G401.6 (cell line): ENCODE measurements around the gene SYCP3.
"Not testable (repeated sequence)": the region's sequence is repeated elsewhere in the genome, so short reads cannot be mapped to it uniquely, and the experiment has no call there.

ENCODE experiments used
- FAIRE-seq: peaks from 2 replicates; lab custom pipeline; 2012; peaks lifted over from hg19 to GRCh38; lab: Jason Lieb, UNC

The SYCP3 gene

DNA sequence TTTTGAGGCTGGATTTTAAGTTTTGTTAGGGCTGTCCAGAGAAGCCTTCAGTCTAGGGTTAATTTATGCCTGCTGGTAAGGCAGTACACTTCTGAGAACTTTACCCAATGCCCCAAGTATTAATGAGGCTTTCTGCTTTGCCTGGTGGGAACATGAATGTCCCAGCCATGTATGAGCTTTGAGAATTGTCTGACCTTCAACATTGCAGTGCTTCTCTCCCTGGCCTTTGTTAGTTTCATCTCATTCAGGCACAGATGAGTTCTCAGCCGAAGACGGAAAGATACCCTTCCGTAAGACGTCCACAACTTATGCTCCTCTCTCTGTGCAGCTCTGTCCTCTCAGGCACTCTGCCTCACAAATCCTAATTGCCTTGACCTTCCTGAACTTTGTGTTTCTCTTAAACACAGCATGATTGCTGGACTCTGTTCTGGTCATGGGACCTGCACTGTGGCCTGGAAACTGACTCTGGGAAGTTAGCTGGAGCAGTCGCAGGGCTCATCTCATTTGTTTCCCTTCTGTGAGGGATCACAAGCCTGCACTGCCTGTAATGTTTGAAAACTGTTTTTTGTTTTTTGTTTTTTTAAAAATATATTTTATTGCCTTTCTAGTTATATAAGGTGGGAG is 26.1 kb downstream of the SYCP3 start:
- no peak for FAIRE-seq

DNA sequence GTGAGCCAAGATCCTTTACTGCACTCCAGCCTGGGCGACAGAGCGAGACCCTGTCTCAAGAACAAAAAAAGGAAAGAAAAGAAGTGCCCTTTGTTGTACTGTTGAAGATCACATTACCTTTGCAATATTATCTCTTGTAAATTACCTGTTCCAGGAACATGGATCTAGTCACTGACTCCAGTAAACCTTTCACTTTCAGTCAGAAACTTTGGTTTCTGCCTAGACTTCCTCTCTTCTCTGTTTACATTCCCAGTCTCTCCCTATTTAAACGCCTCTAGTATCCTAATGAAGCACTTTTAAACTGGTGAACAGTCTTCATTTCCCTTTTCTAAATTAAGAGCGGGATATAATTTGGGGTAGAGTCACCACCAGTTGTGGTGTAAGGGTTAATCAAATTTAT is 29.0 kb downstream of the SYCP3 start:
- FAIRE-seq: no peak

DNA sequence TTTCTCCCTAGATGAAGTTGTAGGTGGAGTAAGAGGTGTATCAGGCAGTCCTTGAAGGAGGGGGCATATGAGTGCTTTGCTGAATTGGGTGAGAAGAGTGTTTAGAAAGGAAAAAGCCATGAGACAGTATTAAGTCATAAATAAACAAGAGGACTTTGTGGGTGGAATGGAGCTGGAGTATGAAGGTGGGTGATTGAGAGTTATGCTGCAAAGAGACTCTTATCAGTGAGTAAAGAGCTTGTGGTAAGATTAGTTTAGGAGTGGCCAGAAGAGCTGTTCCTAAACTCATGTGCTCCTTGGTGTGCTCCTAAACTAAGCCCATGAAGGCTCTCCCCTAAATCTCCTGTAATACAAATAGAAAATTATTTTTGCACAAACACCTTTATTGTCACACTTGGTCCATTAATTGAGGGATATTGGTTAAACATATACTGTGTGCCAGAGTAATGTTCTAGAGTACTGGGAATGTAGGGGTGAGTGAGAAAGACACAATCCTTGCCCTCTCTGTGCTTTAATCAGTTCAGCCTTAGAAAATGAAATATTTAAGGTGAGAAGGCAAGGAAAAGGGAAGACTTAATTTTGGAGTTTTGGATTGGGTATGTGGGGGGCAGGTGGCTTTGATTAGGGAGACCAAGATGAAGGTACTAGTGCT is 32.0 kb downstream of the SYCP3 start:
- no peak for FAIRE-seq

DNA sequence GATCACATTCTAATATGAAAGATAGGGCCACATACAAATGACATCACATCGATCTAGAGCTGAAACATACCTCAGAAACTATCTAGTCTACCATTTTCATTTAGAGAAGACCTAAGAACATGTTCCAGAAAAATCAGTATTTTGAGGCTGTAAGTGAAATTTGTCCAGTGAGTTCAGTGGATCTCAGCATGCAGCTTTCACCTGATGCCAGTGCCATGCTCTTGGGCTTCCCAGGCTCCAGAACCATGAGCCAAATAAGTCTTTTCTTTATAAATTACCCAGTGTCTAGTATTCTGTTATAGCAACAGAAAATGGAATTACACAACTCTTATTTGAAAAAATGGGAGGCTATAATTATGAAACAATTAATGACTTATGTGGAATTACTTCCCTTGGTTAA is 32.9 kb downstream of the SYCP3 start:
- FAIRE-seq: no peak

DNA sequence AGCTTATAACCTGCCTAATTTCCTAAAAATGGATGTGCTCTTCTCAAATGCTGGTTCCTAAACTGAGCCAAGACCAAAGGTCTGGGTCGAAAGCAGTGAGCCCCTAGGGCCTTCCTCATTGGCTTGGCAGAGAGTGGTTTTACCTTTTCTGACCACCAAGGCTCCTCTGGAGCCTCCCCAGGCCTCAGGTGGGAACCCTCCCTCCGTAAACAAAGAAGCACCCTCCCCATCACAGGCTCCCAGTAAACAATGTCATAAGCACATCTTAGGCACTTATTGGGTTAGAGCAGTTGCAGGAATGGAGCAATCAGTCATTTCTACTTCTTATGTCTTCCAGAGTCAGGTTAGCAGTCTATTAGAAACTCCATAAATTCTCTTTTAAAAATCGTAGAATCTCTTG is 35.8 kb downstream of the SYCP3 start:
- FAIRE-seq: no peak

DNA sequence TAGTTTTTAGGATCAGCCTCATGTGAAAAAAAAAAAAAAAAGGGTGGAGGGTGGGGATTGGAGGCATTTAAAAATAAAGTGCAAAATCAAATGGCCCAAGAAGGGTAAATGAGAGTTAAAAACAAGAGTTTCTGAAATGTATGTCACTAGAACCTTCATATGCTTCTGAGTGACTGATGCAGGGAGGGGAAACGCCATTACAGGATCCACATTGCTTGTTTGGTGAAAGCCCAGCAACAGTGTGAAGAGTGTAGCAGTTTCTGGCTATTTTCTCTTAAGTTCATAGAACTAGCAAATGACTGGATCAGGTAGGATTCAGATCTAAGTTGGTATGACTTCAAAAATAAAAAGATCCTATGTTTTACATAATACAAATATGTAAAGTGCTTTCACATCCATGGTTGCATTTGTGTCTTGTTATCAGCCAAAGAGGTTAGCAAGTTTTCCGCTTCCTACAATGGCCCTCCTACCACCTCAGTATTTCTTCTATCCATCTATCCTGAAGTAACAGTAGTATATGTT is 38.9 kb downstream of the SYCP3 start:
- no peak for FAIRE-seq

DNA sequence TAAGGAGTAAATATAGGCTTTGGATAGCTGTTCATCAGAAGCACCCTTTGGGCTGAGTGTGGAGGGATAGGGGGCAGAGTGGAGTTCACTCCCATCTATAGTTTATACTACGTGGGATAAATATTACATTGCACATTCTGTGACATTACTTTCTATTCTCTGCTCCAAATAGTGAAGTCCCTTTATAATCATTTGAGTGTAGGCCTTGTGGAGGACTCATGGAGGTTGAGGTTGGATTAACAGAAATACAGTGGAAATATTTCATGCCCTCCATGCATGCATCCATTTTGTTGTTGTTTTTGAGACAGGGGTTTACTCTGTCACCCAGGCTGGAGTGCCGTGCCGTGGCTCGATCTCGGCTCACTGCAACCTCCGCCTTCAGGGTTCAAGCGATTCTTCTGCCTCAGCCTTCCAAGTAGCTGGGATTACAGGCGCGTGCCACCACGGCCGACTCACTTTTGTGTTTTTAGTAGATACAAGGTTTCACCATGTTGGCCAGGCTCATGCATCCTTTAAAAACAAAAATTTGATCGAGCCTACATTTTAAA is 40.4 kb downstream of the SYCP3 start:
- FAIRE-seq: peak; percentile 13

DNA sequence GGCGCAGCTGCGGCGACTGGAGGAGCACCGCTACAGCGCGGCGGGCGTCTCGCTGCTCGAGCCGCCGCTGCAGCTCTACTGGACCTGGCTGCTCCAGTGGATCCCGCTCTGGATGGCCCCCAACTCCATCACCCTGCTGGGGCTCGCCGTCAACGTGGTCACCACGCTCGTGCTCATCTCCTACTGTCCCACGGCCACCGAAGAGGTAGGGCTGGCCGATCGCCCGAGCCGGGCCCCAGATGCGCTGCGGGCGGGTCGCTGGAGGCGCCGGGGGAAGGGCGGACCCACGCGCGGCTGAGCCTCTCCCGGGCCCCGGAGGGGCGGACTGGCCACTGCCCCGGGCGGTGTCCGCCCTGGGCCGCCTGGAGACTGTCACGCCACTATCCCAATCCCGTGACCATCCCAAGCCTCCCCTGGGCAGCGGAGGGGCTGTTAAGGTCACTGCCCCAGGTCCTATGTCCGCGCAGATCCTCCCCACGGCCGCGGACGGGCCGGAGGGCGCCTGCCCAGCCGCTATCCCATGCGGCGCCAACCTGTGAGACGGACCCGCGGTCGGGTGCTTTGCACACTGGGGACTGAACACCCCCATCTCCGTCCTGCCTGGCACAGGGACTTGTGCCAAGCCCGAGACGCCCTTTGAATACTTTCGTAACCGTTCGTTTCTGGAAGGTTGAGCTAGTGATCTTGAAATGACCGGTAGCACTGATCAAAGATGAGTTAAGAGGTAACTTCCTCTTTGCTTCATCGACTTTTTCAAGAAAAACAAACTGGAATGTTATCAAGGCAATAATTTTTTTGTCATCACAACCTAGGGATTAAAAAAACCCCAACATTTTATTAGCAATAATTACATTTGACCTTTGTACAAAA is 41.1 kb downstream of the SYCP3 start:
- no peak for FAIRE-seq

DNA sequence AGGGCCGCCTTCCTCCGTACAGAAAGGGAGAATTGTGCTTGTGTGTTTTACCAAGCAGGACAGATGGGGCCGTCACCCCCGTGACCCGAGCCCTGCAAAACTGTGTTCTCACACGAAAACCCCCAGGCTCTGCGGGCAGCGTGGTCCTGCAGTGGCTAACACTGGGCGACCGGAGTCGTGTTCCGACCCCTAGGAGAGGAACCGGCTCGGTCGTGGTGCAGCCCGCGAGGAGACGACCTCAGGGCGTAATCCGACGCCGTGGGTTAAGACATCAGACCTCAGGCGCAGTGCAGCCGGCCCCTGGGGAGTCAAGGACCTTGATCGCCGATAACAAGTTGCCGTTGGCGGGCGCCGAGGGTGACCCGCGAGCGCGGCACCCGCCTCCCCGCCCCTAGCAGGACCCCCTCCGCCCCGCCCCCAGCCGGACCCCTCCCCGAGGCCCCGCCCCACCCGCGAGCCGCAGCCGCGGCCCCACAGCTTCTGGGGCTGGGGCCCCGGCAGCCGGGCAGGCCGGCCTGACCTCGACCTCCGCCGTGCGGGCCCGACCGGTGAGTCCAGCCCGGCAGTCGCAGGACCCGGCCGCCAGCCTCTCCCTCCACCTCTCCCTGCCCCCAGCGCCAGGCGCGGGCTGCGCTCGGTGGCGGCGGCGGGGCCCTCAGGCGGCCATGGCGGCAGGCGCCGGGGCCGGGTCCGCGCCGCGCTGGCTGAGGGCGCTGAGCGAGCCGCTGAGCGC is 41.9 kb downstream of the SYCP3 start, which contains the start of gene CHPT1:
CHPT1 (plus strand) TSS at position 444 of the 733 bp plus-strand sequence; CDS start at position 666, 222 bp downstream.
- FAIRE-seq: no peak

DNA sequence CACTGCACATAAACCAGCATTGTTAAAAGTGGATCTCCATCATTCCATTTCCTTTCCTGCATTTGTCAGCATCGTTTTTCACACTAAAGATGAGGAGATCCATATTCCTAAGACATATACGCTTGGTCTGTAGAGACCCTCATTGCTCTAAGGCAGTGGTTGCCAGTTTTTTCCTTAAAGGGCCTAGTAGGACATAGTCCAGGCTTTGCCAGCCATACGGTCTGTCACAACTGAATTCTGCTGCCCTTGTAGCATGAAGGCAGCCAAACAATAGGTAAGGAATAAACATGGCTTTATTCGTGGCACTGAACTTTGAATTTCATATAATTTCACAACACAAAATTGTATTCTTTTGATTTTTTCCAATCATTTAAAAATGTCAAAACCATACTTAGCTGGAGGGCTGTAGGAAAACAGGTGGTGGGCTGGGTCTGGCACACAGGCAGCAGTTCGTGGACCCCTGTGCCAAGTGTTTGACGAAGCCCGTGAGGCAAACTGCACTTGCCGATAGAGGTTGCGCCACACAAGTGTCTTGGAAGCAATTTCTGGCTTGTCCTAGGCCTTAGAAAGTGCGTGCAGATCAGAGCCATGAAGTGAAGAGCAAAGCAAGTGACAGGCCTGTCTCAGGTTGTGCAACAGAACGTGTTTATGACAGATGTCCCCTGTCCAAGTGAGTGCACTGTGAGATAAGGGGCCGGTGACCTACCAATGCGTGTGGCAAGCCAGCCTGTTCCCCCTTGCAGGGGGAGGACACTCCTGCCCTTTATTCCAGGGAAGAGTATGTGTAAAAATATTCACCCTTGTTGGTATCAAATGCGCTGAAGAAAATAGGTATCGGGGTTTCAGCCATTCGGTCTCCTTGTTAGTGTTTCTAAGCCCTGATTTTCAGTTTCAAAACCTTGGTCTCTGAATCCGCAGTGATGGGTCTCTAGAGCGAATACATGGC is 42.7 kb downstream of the SYCP3 start:
- FAIRE-seq: no peak

DNA sequence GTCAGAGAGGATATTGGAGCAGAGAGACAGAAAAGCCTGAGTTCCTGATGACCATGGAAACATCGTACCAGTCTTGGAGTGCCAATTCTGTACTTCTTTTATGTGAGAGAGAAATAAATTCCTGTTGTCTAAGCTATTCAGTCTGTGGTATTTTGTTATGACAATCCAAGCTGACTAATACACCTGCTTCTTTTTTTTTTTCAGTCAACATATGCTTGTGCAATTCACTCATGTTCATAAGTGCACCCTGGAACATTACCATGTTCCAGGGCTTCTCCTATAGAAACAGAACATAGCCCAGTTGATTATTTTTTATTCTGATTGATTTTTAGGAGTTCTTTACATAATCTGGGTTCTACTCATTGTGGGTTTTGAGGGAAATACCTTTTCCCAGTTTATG is 43.6 kb downstream of the SYCP3 start:
- FAIRE-seq: no peak

DNA sequence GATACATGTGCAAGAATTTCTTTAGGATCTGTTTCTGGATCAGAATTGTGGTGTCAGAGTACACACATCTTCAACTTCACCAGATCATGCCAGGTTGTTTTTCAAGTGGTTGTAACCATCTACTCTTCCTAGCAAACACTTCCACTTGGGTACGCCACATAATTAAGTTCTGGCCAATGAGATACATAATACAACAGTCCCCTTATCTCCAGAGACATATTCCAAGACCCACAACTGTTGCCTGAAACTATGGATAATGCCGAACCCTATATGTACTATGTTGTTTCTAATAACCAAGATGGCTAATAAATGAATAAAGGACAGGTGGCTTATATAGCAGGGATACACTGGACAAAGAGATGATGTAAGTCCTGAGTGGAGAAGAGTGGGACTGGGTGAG is 44.3 kb downstream of the SYCP3 start:
- no peak for FAIRE-seq

DNA sequence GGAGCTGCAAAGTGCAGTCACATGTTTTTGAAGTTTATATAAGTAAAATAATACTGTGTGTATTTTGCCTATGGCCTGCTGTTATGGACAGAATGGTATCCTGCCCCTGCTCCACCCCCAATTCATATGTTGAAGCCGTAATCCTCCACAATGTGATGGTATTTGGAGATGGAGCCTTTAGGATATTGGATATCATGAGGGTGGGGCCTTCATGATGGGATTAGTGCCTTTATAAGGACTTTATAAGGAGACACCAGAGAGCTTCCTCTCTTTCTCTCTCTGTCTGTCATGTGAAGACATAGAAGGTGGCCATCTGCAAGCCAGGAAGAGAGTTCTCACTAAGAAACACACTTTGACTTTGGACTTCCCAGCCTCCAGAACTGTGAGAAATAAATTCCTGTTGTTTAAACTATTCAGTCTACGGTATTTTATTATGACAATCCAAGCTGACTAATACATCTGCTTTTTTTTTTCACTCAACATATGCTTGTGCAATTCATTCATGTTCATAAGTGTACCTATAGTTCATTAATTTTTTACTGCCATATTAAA is 44.9 kb downstream of the SYCP3 start:
- no peak for FAIRE-seq

DNA sequence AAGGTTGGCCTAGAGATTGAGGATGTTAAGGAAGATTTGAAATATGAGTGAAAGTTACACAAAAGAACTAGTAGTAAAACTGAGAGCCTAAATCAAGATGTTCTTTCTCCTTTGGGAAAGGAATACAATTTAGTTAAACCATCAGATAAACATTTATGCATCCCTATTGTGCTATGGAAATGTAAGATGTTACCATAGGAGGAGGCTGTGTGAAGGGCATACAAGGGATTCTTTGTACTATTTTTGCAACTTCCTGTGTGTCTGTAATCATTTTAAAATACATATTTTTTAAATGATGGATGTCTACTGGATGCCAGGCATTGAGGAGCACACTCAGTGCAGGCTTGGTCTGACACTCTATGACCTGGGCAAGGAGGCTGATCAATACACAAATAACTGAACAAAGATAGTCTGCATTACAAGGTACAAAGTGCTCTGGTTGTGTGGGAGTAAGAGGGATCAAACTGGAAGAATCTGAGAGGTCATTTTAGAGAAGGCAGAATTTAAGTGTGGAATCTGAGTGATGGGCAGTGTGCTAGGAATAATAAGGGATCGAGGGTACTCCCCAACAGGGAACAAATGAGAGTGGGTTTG is 47.7 kb downstream of the SYCP3 start:
- no peak for FAIRE-seq

DNA sequence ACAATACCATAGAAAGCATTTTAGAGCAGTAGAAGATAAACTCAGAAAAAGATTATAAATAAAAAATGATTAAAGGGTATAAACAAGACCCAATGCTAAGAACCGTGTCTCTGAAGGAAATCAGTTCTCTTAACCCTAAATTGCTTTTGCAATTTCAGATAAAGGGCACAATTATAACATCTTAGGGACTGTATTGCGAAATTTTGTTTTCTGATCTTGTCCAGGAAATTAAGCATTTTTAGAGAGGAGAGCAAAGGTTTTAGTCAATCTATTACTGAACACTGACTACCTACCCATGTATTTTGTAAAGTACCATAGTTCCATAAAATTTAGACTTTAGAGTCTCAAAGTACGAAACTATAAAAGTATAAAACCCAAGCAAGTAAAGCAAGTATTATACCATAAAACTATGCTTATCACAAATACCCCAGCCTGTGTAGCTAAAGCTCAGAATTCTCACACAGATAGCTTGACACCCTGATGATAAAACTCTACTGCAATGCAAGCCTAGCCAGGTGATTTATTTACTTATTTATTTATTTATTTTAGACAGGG is 48.6 kb downstream of the SYCP3 start:
- FAIRE-seq: no peak

DNA sequence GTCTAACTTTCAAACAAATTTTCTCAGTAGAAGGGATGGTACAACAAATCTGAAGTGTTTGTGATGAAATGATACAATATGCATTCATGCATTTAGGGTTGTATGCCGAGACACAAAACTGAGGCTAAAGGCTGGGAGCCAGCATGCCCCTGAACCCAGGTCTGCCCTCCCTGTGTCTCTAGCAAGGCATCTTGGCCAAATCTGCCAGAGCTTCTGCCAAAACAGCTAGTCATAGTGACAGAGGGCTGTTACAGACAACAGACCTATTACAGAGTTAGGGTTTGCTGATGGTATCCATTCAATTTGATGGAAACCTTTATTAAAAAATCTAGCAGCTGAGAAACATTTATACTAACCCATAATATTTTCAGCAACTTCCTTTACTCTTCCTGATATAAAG is 53.1 kb downstream of the SYCP3 start:
- FAIRE-seq: no peak

DNA sequence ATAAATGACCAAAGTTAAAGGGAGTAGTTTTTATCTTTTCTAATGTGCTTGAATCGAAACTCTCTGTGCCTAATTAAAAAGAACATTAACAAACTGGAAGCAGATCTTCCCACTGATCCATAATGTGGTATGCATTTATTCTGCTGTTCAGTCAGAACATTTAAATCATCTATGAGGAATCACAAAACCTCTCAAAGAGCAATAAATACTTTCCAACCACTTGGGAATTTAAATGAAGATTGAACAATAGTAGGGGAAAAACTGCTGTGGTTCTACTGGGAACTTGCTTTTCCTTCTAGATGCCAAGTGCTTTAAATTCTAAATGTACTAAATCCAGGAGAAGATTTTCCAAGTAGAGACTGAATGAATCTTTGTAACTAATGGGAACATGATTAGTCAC is 54.2 kb downstream of the SYCP3 start:
- no peak for FAIRE-seq

DNA sequence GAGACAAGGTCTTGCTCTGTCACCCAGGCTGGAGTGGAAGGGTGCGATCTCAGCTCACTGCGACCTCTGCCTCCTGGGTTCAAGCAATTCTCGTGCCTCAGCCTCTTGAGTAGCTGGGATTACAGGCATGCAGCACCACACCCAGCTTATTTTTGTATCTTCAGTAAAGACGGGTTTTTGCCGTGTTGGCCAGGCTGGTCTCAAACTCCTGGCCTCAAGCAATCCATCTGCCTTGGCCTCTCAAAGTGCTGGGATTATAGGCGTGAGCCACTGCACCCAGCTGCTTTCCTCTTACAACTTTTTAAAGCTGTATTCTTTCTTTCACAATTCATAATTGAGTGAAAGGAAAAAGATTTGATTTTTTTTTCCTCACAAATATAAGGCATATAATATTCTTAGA is 57.6 kb downstream of the SYCP3 start:
- not testable (repeated sequence) for FAIRE-seq

DNA sequence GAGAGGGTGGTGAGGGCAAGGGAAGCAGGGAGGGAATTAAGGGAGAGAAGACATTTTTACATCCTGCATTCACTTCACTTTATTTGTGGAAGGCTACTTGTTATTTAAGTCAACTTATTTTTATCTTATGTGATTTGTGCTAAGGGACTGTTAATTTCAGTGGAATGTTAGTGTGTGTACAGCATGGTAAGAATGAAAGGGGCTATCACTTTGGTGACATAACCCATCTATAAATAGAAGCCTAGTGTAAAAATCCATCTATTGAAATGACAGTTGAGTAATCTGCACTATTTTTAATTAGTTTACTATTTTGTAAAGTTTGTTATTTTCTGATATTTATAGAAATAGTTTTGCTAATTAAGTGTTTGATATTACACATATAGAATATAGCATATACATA is 58.6 kb downstream of the SYCP3 start:
- no peak for FAIRE-seq

DNA sequence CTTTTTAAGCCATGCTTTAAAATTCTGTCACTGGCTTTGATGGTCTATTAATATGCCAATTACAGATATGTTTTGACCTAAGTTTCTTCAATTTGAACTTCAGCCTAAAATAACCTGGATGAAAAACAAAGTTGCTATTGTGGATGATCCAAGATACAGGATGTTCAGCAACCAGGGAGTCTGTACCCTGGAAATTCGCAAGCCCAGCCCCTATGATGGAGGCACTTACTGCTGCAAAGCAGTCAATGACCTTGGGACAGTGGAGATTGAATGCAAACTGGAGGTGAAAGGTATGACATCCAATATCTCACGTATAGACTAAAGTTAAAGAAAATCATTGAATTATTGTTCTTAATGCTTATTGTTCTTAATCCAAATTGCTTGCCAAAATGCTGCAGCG is 59.0 kb downstream of the SYCP3 start:
- no peak for FAIRE-seq
